Measurements from ENCODE around the gene HIF1AN. TPM values are rescaled to one million over a fixed set of nuclear protein-coding genes. Genes with fewer than 3 reads are reported as not detected.
A peak's percentile ranks its signal among the peaks of the same experiment; 100 is the strongest.

The HIF1AN gene
- total RNA-seq, 1 experiment from 2014 or later, result 57.6 TPM

DNA sequence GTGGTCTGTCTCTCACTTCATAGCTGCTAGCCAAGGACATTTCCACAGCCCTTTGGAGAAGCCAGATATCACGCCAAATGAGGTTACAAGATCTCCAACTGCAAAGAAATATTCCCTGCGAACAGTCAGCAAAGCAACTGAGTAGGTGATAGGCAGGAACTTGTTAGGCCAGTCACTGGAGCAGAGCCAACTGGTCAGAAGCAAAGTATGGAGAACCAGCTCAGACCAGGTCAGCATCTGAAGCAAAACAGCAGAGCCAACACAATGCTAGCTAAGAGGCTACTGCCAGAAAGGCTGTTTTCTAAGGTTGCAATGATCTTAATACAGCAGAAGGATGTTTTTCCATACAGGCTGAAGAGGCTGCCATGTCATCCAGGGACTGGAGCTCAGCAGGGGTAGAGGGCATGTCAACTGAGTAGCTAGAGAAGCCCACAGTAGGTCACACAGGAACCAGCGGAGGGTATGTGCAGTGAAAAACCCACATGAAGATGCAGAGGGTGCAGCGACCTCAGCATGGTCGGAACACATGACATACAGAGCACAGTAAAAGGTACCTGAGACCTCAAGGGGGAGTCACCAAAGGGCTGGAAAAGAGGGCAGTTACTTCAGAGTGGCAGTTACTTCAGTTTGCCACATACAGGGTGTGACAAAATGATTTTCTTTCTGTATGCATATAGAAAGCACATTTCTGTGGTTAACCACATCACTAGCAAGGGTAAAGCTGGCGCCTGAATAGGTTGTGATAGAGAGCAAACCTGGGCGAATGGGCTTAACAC lies 25.0 kb upstream of the HIF1AN start:
- BruUV-seq (replicated peaks), result no TSS peak
- Histone ChIP-seq H3K4me3 (ENCODE audit: low read depth, low read length, poor library complexity, severe bottlenecking) (no peak overlapping the region), H3K4me1 (ENCODE audit: insufficient read depth, low read length, poor library complexity, severe bottlenecking) (no peaks in the 10 kb centered on the region), H3K9me3 (ENCODE audit: low read depth, low read length, poor library complexity, severe bottlenecking) (no peaks in the 10 kb centered on the region), H3K27me3 (replicated peaks; ENCODE audit: insufficient read depth, low read depth, low read length, poor library complexity) (no peaks in the 10 kb centered on the region), H3K36me3 (ENCODE audit: insufficient read depth, low read length, poor library complexity, severe bottlenecking) (no peaks in the 10 kb centered on the region), H3K27ac (ENCODE audit: low read depth, low read length, poor library complexity, severe bottlenecking) (no peak overlapping the region)
- intact Hi-C loops (cut with micrococcal nuclease; ENCODE audit: unreplicated experiment), result no loop called here
- ChIA-PET POLR2A (ENCODE audit: low non-redundant PET) (no interaction called here), CTCF (interaction anchor here (0.5 to 2.4 kb wide), 2 partner anchors 8 to 166 kb away, joined by 5 to 19 read pairs; no protein-coding TSS in a partner anchor)
- no peak for TF ChIP-seq EZH2 (IDR thresholded peaks at IDR 0.05; ENCODE audit: borderline replicate concordance, low read depth, low read length, poor library complexity, severe bottlenecking)
- TF ChIP-seq, protein P1, sequence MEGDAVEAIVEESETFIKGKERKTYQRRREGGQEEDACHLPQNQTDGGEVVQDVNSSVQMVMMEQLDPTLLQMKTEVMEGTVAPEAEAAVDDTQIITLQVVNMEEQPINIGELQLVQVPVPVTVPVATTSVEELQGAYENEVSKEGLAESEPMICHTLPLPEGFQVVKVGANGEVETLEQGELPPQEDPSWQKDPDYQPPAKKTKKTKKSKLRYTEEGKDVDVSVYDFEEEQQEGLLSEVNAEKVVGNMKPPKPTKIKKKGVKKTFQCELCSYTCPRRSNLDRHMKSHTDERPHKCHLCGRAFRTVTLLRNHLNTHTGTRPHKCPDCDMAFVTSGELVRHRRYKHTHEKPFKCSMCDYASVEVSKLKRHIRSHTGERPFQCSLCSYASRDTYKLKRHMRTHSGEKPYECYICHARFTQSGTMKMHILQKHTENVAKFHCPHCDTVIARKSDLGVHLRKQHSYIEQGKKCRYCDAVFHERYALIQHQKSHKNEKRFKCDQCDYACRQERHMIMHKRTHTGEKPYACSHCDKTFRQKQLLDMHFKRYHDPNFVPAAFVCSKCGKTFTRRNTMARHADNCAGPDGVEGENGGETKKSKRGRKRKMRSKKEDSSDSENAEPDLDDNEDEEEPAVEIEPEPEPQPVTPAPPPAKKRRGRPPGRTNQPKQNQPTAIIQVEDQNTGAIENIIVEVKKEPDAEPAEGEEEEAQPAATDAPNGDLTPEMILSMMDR (conservative IDR thresholded peaks at IDR 0.05; ENCODE audit: low read depth, low read length), result no peak
- DNase-seq (ENCODE audit: low spot score), result no peak

DNA sequence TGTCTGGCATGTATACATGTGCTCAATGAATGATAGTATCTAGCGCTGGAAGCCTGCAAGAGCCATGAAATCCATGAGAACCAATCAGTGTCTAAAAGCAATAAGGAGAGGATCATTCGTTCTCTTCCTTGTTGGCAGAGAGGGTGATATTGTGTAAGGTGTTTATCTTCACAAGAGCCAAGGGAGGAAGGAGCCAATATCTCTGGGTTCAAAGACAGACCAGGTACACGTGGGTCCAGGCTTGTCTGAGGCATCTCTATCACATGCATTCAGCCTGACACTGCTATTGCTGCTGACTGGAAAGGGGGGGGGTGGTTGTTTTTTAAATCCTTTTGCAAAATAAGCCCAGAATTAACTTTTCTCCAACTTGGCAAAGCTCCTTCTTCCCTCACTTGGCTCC lies 20.1 kb upstream of the HIF1AN start:
- intact Hi-C loops (cut with micrococcal nuclease; ENCODE audit: unreplicated experiment), result loop anchor here (5.0 kb wide), 1 partner anchor 668 kb away; no protein-coding TSS in a partner anchor

DNA sequence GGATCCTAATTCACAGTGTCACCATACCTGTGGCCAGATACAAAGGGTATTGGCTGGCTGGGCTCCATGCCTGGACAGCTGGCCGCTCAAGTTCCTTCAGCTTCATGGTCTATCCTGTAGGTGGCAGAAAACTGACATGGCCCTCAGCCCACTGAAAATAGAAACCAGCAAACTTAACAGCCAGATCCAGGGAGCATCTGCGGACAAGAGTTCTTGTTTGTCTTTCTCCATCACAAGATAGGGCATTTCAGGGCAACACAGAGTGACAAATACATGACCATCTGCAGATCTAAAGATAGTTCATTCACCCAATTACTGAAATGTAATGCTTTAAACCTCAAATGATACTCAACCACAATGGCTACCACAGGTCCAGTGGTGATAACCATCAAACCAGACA lies 18.9 kb upstream of the HIF1AN start:
- H3K9me3 ChIP-seq (ENCODE audit: low read depth, low read length, poor library complexity, severe bottlenecking), result no peaks in the 10 kb centered on the region
- TF ChIP-seq EZH2 (IDR thresholded peaks at IDR 0.05; ENCODE audit: borderline replicate concordance, low read depth, low read length, poor library complexity, severe bottlenecking), result no peak
- TF ChIP-seq, protein P1 (conservative IDR thresholded peaks at IDR 0.05; ENCODE audit: low read depth, low read length), result peak; percentile 38
- ChIA-PET CTCF (interaction anchor here (0.7 to 1.2 kb wide), 2 partner anchors 362 to 383 kb away, joined by 3 to 12 read pairs; no protein-coding TSS in a partner anchor), POLR2A (ENCODE audit: low non-redundant PET) (no interaction called here)
- H3K4me1 ChIP-seq (ENCODE audit: insufficient read depth, low read length, poor library complexity, severe bottlenecking), result peaks cover 7% of the 10 kb centered on the region
- no TSS peak for BruUV-seq (replicated peaks)
- no peak overlapping the region for H3K27ac ChIP-seq (ENCODE audit: low read depth, low read length, poor library complexity, severe bottlenecking)
- no peak for DNase-seq (ENCODE audit: low spot score)
- H3K27me3 ChIP-seq (replicated peaks; ENCODE audit: insufficient read depth, low read depth, low read length, poor library complexity), result no peaks in the 10 kb centered on the region
- no peak overlapping the region for H3K4me3 ChIP-seq (ENCODE audit: low read depth, low read length, poor library complexity, severe bottlenecking)
- intact Hi-C loops (cut with micrococcal nuclease; ENCODE audit: unreplicated experiment), result loop anchor here (5.0 kb wide), 1 partner anchor 670 kb away; no protein-coding TSS in a partner anchor
- H3K36me3 ChIP-seq (ENCODE audit: insufficient read depth, low read length, poor library complexity, severe bottlenecking), result no peaks in the 10 kb centered on the region

More for the DNA sequence above, 20.1 kb upstream of the HIF1AN start:
- CTCF ChIA-PET, result no interaction called here
- Histone ChIP-seq H3K27ac (ENCODE audit: low read depth, low read length, poor library complexity, severe bottlenecking) (no peak overlapping the region), H3K9me3 (ENCODE audit: low read depth, low read length, poor library complexity, severe bottlenecking) (no peaks in the 10 kb centered on the region), H3K36me3 (ENCODE audit: insufficient read depth, low read length, poor library complexity, severe bottlenecking) (no peaks in the 10 kb centered on the region), H3K4me1 (ENCODE audit: insufficient read depth, low read length, poor library complexity, severe bottlenecking) (peaks cover 7% of the 10 kb centered on the region), H3K4me3 (ENCODE audit: low read depth, low read length, poor library complexity, severe bottlenecking) (no peak overlapping the region), H3K27me3 (replicated peaks; ENCODE audit: insufficient read depth, low read depth, low read length, poor library complexity) (no peaks in the 10 kb centered on the region)
- POLR2A ChIA-PET (ENCODE audit: low non-redundant PET), result no interaction called here
- no peak for DNase-seq (ENCODE audit: low spot score)
- no peak for TF ChIP-seq EZH2 (IDR thresholded peaks at IDR 0.05; ENCODE audit: borderline replicate concordance, low read depth, low read length, poor library complexity, severe bottlenecking)
- TF ChIP-seq, protein P1 (conservative IDR thresholded peaks at IDR 0.05; ENCODE audit: low read depth, low read length), result no peak
- BruUV-seq (replicated peaks), result no TSS peak

All from A673 (cell line).